KMS-11 (cell line): ENCODE data around the gene ATM.

ENCODE experiments used
- H2AFZ ChIP-seq: fragments of 200-600 bp; sonication (generic); 2 replicates; pipeline ENCODE4 v1.6.1; 2016; ENCODE audit warnings: antibody characterized with exemption, mixed run types, low read depth
- H3K27ac ChIP-seq: fragments of 200-600 bp; sonication (generic); 2 replicates; pipeline ENCODE4 v1.6.1; 2016; ENCODE audit warnings: mild to moderate bottlenecking, mixed run types
- H3K27me3 ChIP-seq: fragments of 200-600 bp; sonication (generic); 2 replicates; pipeline ENCODE4 v1.6.1; 2017; ENCODE audit warnings: mild to moderate bottlenecking, low read depth, mixed run types, moderate library complexity; ENCODE audit not compliant: insufficient read depth
- H3K36me3 ChIP-seq: fragments of 200-600 bp; sonication (generic); 2 replicates; pipeline ENCODE4 v1.6.1; 2017; ENCODE audit warnings: mild to moderate bottlenecking, mixed run types; ENCODE audit not compliant: insufficient read depth
- H3K4me1 ChIP-seq: fragments of 200-600 bp; sonication (generic); 2 replicates; pipeline ENCODE4 v1.6.1; 2016; ENCODE audit warnings: mild to moderate bottlenecking, low read depth, mixed run types; ENCODE audit not compliant: poor library complexity, severe bottlenecking
- H3K4me2 ChIP-seq: fragments of 200-600 bp; sonication (generic); 2 replicates; pipeline ENCODE4 v1.7.0; 2016; ENCODE audit warnings: mild to moderate bottlenecking, mixed run types
- H3K4me3 ChIP-seq: fragments of 200-600 bp; sonication (generic); IDR thresholded peaks from 2 replicates; pipeline ENCODE4 v1.6.1; 2017; ENCODE audit warnings: low read depth, low read length, mixed read lengths; ENCODE audit not compliant: insufficient read depth
- H3K79me2 ChIP-seq: fragments of 200-600 bp; sonication (generic); 2 replicates; pipeline ENCODE4 v1.6.1; 2016; ENCODE audit warnings: low read depth, mixed run types; ENCODE audit not compliant: insufficient read depth
- H3K9ac ChIP-seq: fragments of 200-600 bp; sonication (generic); 2 replicates; pipeline ENCODE4 v1.6.1; 2016; ENCODE audit warnings: mild to moderate bottlenecking, mixed run types
- H4K20me1 ChIP-seq: fragments of 200-600 bp; sonication (generic); 2 replicates; pipeline ENCODE4 v1.6.1; 2016; ENCODE audit warnings: mild to moderate bottlenecking, mixed run types; ENCODE audit not compliant: insufficient read depth
- TF ChIP-seq, protein P1 (sequence below): fragments of 200-600 bp; sonication (generic); conservative IDR thresholded peaks from 2 replicates; pipeline ENCODE4 v1.6.1; 2017; ENCODE audit warnings: low read depth, mild to moderate bottlenecking, antibody characterized with exemption, low read length, moderate library complexity, mixed read lengths

ATM gene

GRCh38 chr11:108364159-108364558 is 141.3 kb downstream of the ATM start:
- H3K4me1 ChIP-seq, result no peaks in the 10 kb centered on the region
- no peaks in the 10 kb centered on the region for H3K79me2 ChIP-seq
- no peak overlapping the region for H3K9ac ChIP-seq
- no peaks in the 10 kb centered on the region for H3K27me3 ChIP-seq
- TF ChIP-seq, protein P1, sequence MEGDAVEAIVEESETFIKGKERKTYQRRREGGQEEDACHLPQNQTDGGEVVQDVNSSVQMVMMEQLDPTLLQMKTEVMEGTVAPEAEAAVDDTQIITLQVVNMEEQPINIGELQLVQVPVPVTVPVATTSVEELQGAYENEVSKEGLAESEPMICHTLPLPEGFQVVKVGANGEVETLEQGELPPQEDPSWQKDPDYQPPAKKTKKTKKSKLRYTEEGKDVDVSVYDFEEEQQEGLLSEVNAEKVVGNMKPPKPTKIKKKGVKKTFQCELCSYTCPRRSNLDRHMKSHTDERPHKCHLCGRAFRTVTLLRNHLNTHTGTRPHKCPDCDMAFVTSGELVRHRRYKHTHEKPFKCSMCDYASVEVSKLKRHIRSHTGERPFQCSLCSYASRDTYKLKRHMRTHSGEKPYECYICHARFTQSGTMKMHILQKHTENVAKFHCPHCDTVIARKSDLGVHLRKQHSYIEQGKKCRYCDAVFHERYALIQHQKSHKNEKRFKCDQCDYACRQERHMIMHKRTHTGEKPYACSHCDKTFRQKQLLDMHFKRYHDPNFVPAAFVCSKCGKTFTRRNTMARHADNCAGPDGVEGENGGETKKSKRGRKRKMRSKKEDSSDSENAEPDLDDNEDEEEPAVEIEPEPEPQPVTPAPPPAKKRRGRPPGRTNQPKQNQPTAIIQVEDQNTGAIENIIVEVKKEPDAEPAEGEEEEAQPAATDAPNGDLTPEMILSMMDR, result no peak
- no peaks in the 10 kb centered on the region for H4K20me1 ChIP-seq
- H3K4me3 ChIP-seq, result no peak overlapping the region
- H2AFZ ChIP-seq, result no peak overlapping the region
- no peak overlapping the region for H3K27ac ChIP-seq
- no peaks in the 10 kb centered on the region for H3K36me3 ChIP-seq
- H3K4me2 ChIP-seq, result no peak overlapping the region

GRCh38 chr11:108368134-108368533 is 145.3 kb downstream of the ATM start:
- Histone ChIP-seq H3K27ac (no peak overlapping the region), H3K4me1 (no peaks in the 10 kb centered on the region), H3K27me3 (no peaks in the 10 kb centered on the region), H3K9ac (no peak overlapping the region), H3K79me2 (no peaks in the 10 kb centered on the region), H3K4me2 (no peak overlapping the region), H3K36me3 (no peaks in the 10 kb centered on the region), H2AFZ (no peak overlapping the region), H4K20me1 (no peaks in the 10 kb centered on the region), H3K4me3 (no peak overlapping the region)
- TF ChIP-seq, protein P1, result no peak

DNA sequence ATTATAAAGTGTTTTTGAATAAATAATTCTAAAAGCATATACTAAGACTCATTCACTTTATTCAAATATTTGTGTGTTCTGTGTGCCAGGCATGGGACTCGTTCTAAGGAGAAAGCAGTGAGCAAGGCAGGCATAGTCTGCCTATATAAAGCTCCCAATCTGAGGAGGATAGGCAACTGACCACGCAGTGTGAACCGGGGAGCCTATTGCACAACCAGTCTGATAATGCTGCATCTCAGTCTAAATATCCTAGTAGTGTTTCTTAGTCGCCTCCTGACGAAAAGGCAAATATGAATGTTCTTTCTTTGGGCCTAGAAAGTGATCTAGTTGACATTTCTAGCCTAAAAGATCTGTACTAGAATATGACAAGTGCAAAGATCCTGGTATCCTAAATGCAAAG is 146.2 kb downstream of the ATM start:
- TF ChIP-seq, protein P1, result no peak
- H4K20me1 ChIP-seq, result no peaks in the 10 kb centered on the region

GRCh38 chr11:108370315-108370714 is 147.4 kb downstream of the ATM start:
- no peak overlapping the region for H3K4me3 ChIP-seq
- H3K27me3 ChIP-seq, result no peaks in the 10 kb centered on the region
- H3K4me1 ChIP-seq, result no peaks in the 10 kb centered on the region
- no peaks in the 10 kb centered on the region for H3K79me2 ChIP-seq
- TF ChIP-seq, protein P1, result no peak
- H3K9ac ChIP-seq, result no peak overlapping the region
- H3K27ac ChIP-seq, result no peak overlapping the region
- H3K4me2 ChIP-seq, result no peak overlapping the region
- no peaks in the 10 kb centered on the region for H4K20me1 ChIP-seq
- no peak overlapping the region for H2AFZ ChIP-seq
- no peaks in the 10 kb centered on the region for H3K36me3 ChIP-seq

More for the DNA sequence above, 146.2 kb downstream of the ATM start:
- no peak overlapping the region for H3K4me2 ChIP-seq
- H3K4me3 ChIP-seq, result no peak overlapping the region
- no peaks in the 10 kb centered on the region for H3K4me1 ChIP-seq
- no peaks in the 10 kb centered on the region for H3K79me2 ChIP-seq
- no peak overlapping the region for H3K9ac ChIP-seq
- H3K36me3 ChIP-seq, result no peaks in the 10 kb centered on the region
- H2AFZ ChIP-seq, result no peak overlapping the region
- H3K27me3 ChIP-seq, result no peaks in the 10 kb centered on the region
- no peak overlapping the region for H3K27ac ChIP-seq
